ENCODE data around the gene PGLYRP4. TPM values are rescaled to one million over a fixed set of nuclear protein-coding genes. Genes with fewer than 3 reads are reported as not detected.

The PGLYRP4 gene
- total RNA-seq, 6 experiments from 2014 or later = not detected

DNA sequence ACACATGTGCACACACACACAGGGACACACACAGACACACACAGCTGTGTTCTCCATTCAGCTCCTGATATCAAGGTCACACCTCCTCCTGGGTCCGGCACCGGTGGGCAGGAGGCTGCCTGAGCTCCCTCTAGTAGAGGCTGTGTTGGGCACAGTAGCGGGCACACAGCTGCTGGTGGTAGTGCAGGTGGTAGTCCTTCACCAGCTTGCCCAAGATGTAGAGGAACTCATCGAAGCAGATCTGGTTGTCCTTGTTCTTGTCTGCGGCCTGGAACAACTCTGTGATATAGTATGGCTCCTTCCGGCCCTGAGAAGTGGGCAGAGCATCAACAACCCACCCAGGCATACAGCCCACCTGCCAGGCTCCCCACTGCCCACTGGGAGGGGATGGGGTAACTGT lies 47.8 kb upstream of the PGLYRP4 start:
- H3K4me3 ChIP-seq = no peak overlapping the region
- intact Hi-C loops (cut with DNase I) = no loop called here
- H3K27me3 ChIP-seq = no peaks in the 10 kb centered on the region
- no peak overlapping the region for H3K27ac ChIP-seq
- no peak for DNase-seq
- no peak for TF ChIP-seq POLR2A (IDR thresholded peaks at IDR 0.05)
- TF ChIP-seq, protein P1, sequence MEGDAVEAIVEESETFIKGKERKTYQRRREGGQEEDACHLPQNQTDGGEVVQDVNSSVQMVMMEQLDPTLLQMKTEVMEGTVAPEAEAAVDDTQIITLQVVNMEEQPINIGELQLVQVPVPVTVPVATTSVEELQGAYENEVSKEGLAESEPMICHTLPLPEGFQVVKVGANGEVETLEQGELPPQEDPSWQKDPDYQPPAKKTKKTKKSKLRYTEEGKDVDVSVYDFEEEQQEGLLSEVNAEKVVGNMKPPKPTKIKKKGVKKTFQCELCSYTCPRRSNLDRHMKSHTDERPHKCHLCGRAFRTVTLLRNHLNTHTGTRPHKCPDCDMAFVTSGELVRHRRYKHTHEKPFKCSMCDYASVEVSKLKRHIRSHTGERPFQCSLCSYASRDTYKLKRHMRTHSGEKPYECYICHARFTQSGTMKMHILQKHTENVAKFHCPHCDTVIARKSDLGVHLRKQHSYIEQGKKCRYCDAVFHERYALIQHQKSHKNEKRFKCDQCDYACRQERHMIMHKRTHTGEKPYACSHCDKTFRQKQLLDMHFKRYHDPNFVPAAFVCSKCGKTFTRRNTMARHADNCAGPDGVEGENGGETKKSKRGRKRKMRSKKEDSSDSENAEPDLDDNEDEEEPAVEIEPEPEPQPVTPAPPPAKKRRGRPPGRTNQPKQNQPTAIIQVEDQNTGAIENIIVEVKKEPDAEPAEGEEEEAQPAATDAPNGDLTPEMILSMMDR (IDR thresholded peaks at IDR 0.05) = no peak
- H3K9me3 ChIP-seq = no peaks in the 10 kb centered on the region
- H3K4me1 ChIP-seq = no peaks in the 10 kb centered on the region
- WGBS (ENCODE audit: insufficient coverage, low coverage, low lambda C conversion rate, missing lambda C conversion rate) = 58% methylated on average over 5 of the region's 6 CpGs
- no peaks in the 10 kb centered on the region for H3K36me3 ChIP-seq
- ATAC-seq = no peak

DNA sequence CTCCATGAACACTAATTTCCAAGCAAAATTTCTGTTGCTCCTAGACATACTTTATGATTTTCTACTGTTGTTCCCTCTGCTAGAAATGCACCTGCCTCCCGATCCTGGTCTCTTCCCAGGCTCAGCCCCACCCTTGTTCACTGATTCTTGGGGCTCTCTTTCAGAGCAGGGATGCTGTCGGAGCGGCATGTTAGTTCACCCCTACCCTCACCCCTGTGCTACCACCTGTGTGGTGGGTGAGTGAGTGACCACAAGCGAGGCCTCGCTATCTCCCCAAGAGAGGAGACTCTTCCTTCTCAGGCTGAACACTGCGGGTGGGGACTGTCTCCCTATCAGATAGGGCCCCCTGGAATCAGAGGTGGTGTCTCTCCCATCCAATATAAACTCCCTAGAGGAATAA lies 47.1 kb upstream of the PGLYRP4 start:
- Histone ChIP-seq H3K9me3 (no peaks in the 10 kb centered on the region), H3K4me1 (no peaks in the 10 kb centered on the region), H3K27ac (no peak overlapping the region), H3K36me3 (no peaks in the 10 kb centered on the region), H3K4me3 (no peak overlapping the region), H3K27me3 (no peaks in the 10 kb centered on the region)
- 58% methylated on average over 6 of the region's 6 CpGs for WGBS (ENCODE audit: insufficient coverage, low coverage, low lambda C conversion rate, missing lambda C conversion rate)
- DNase-seq (no peak), ATAC-seq (no peak)
- TF ChIP-seq POLR2A (IDR thresholded peaks at IDR 0.05) = no peak
- TF ChIP-seq, protein P1 (IDR thresholded peaks at IDR 0.05) = no peak
- intact Hi-C loops (cut with DNase I) = no loop called here

DNA sequence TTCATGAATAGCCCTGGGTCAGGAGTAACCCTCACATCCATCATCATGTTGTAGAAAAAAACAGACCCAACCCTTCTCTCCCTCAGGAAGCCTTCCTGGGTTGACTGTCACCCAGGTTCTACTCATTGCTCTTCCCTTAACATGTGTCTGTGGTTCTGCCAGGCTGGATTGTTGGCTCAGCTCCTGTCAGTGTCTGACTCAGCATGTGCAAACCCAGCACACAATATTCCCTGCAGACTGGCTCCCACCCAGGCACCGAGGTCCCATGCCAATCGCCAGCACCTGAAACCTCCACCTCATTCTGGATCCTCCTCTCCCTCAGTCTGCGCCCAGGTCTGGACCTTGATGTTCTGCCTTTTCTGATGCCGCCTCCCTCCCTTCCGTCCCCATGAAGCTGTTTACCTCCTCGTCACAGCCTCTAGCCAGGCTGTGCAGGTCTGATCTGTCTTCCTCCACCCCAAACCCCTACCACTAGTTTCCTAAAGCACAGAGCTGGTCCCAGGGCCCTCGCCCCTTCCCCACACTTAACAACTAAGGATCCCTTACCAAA lies 46.6 kb upstream of the PGLYRP4 start:
- no peaks in the 10 kb centered on the region for H3K36me3 ChIP-seq
- intact Hi-C loops (cut with DNase I) = no loop called here
- 66% methylated on average over 6 of the region's 7 CpGs for WGBS (ENCODE audit: insufficient coverage, low coverage, low lambda C conversion rate, missing lambda C conversion rate)
- no peak overlapping the region for H3K4me3 ChIP-seq
- DNase-seq (no peak), ATAC-seq (peak in 1 of 4 donors; percentile 45)
- H3K27ac ChIP-seq = no peak overlapping the region
- H3K27me3 ChIP-seq = no peaks in the 10 kb centered on the region
- H3K4me1 ChIP-seq = no peaks in the 10 kb centered on the region
- H3K9me3 ChIP-seq = no peaks in the 10 kb centered on the region
- TF ChIP-seq POLR2A (IDR thresholded peaks at IDR 0.05) = no peak
- TF ChIP-seq, protein P1 (IDR thresholded peaks at IDR 0.05) = no peak

GRCh38 chr1:153394391-153394790 lies 45.8 kb upstream of the PGLYRP4 start:
- no peaks in the 10 kb centered on the region for H3K27me3 ChIP-seq
- no peaks in the 10 kb centered on the region for H3K9me3 ChIP-seq
- H3K36me3 ChIP-seq = no peaks in the 10 kb centered on the region
- DNase-seq (no peak), ATAC-seq (no peak)
- no peak overlapping the region for H3K27ac ChIP-seq
- no peaks in the 10 kb centered on the region for H3K4me1 ChIP-seq
- 50% methylated on average over 2 of the region's 5 CpGs for whole genome bisulfite sequencing (ENCODE audit: insufficient coverage, low coverage, low lambda C conversion rate, missing lambda C conversion rate)
- no peak for TF ChIP-seq POLR2A (IDR thresholded peaks at IDR 0.05)
- TF ChIP-seq, protein P1 (IDR thresholded peaks at IDR 0.05) = no peak
- no peak overlapping the region for H3K4me3 ChIP-seq
- intact Hi-C loops (cut with DNase I) = no loop called here

DNA sequence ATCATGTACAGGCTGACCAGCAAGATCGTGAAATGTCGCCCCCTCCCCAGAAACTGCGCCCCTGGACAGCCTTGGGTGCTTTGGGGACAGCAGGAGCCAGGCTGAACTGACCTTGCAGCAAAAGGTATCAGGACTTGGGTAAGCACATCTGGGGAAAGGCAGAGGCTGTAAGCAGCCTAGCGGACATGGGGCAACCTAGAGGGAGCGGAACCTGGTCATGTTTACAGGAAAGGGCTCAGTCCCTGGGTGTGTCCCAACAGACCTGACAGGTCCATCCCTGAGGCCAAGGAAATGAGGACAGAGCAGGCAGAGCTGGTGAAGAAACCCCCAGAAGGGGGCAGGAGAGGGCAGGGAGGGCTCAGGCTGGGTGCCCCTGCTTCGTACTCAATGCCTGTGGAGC lies 45.3 kb upstream of the PGLYRP4 start:
- H3K27ac ChIP-seq = no peak overlapping the region

More for the DNA sequence above, 45.3 kb upstream of the PGLYRP4 start:
- Histone ChIP-seq H3K27me3 (no peaks in the 10 kb centered on the region), H3K9me3 (no peaks in the 10 kb centered on the region), H3K4me3 (no peak overlapping the region), H3K36me3 (no peaks in the 10 kb centered on the region), H3K4me1 (no peaks in the 10 kb centered on the region)
- TF ChIP-seq, protein P1 (IDR thresholded peaks at IDR 0.05) = no peak
- TF ChIP-seq POLR2A (IDR thresholded peaks at IDR 0.05) = no peak
- WGBS (ENCODE audit: insufficient coverage, low coverage, low lambda C conversion rate, missing lambda C conversion rate) = 53% methylated on average over 5 of the region's 6 CpGs
- peak in 3 of 4 donors; percentile 15 to 32 (median 26) for ATAC-seq
- intact Hi-C loops (cut with DNase I) = no loop called here
- DNase-seq = no peak

Measured in right lobe of liver (tissue), 6 donors.